Endothelial cell of umbilical vein (primary cell): ENCODE results near the gene ZNF346. TPM values are rescaled to one million over a fixed set of nuclear protein-coding genes. Genes with fewer than 3 reads are reported as not detected.

Experiments used
- BruUV-seq: library from RNA; stranded (reverse); fragments of 400-500 nt; replicated peaks from 2 replicates; lab custom pipeline; 2021; lab: Mats Ljungman, UMichigan
- CTCF ChIA-PET: fragments of 300-600, 350-600 bp; sonication (Branson Sonifier 250); formaldehyde crosslinking; loops from one replicate; lab custom pipeline; 2021; ENCODE audit warnings: antibody characterized with exemption, inconsistent platforms; lab: Charles Lee
- POLR2A ChIA-PET: fragments of 300-600, 350-600 bp; sonication (Branson Sonifier 250); formaldehyde crosslinking; loops from one replicate; lab custom pipeline; 2021; ENCODE audit warnings: antibody characterized with exemption, inconsistent platforms; lab: Charles Lee
- DNase-seq: peaks from one replicate; pipeline ENCODE4 v3.0.0-alpha.2; 2011; ENCODE audit warnings: low read depth, low spot score
- FAIRE-seq: peaks from 2 replicates; lab custom pipeline; 2011; peaks lifted over from hg19 to GRCh38; lab: Jason Lieb, UNC
- H2AFZ ChIP-seq: 2 replicates; pipeline ENCODE4 v1.6.0; 2012; ENCODE audit warnings: low read depth, low read length, control low read depth, inconsistent platforms
- H3K27ac ChIP-seq: 2 replicates; pipeline ENCODE4 v1.5.1; 2011; ENCODE audit warnings: low read depth, mild to moderate bottlenecking, control low read depth, low read length, moderate library complexity; ENCODE audit not compliant: insufficient read depth
- H3K27me3 ChIP-seq, 2 experiments: 2 replicates each; pipeline versions ENCODE4 v1.6.0 to v1.6.1; 2011; ENCODE audit warnings: low read length in 2 of 2, mixed read lengths in 1 of 2; ENCODE audit not compliant: control insufficient read depth in 2 of 2, insufficient read depth in 2 of 2
- H3K36me3 ChIP-seq, 2 experiments: 2 replicates in 1 of 2; 3 replicates in 1 of 2; pipeline ENCODE4 v1.5.1; 2011; ENCODE audit warnings: low read length in 2 of 2, mild to moderate bottlenecking in 1 of 2, moderate library complexity in 1 of 2; ENCODE audit not compliant: control insufficient read depth in 2 of 2, insufficient read depth in 2 of 2; ENCODE audit errors: extremely low read depth in 1 of 2
- H3K4me1 ChIP-seq: 3 replicates; pipeline ENCODE4 v1.5.1; 2011; ENCODE audit warnings: mild to moderate bottlenecking, low read length; ENCODE audit not compliant: control insufficient read depth, insufficient read depth; ENCODE audit errors: extremely low read depth
- H3K4me2 ChIP-seq: 2 replicates; pipeline ENCODE4 v1.6.1; 2011; ENCODE audit warnings: low read length, control low read depth, mixed read lengths; ENCODE audit not compliant: insufficient read depth
- H3K4me3 ChIP-seq, 3 experiments: fragments of 200-600 bp in 1 of 3; sonication (generic), shearing (Covaris generic) in 1 of 3; replicated peaks in 1 of 3; 2 replicates each; pipeline ENCODE4 v1.5.1; 2011 to 2016; ENCODE audit warnings: control low read depth in 3 of 3, low read length in 3 of 3, mild to moderate bottlenecking in 2 of 3, inconsistent platforms in 1 of 3, low read depth in 1 of 3, moderate library complexity in 1 of 3; ENCODE audit not compliant: insufficient read depth in 1 of 3
- H3K79me2 ChIP-seq: 2 replicates; pipeline ENCODE4 v1.6.0; 2012; ENCODE audit warnings: low read length, inconsistent platforms; ENCODE audit not compliant: control insufficient read depth, insufficient read depth
- H3K9ac ChIP-seq: replicated peaks from 2 replicates; pipeline ENCODE3; 2011; ENCODE audit warnings: low read length, control low read depth; ENCODE audit not compliant: insufficient read depth; ENCODE audit errors: extremely low read depth
- H3K9me1 ChIP-seq: replicated peaks from 3 replicates; pipeline ENCODE4 v1.6.0; 2011; ENCODE audit warnings: mild to moderate bottlenecking, low read length; ENCODE audit not compliant: control insufficient read depth, insufficient read depth; ENCODE audit errors: extremely low read depth
- H3K9me3 ChIP-seq: replicated peaks from 2 replicates; pipeline ENCODE4 v1.5.1; 2012; ENCODE audit warnings: low read length, inconsistent platforms; ENCODE audit not compliant: control insufficient read depth, insufficient read depth
- H4K20me1 ChIP-seq: replicated peaks from 2 replicates; pipeline ENCODE3; 2011; ENCODE audit warnings: mild to moderate bottlenecking, low read length; ENCODE audit not compliant: control insufficient read depth, insufficient read depth; ENCODE audit errors: extremely low read depth
- CTCF ChIP-seq, 2 donors: IDR thresholded peaks; 1 replicate in 1 of 2; 2 replicates in 1 of 2; pipeline ENCODE4 v1.5.1; 2011; ENCODE audit warnings: low read length in 2 of 2, mild to moderate bottlenecking in 2 of 2, moderate library complexity in 2 of 2, control low read depth in 1 of 2, inconsistent platforms in 1 of 2, low read depth in 1 of 2; ENCODE audit not compliant: insufficient read depth in 1 of 2; ENCODE audit errors: extremely low read depth in 1 of 2
- EZH2 ChIP-seq: IDR thresholded peaks from 2 replicates; pipeline ENCODE4 v1.6.1; 2012; ENCODE audit warnings: borderline replicate concordance, low read depth, mild to moderate bottlenecking, moderate library complexity, low read length, inconsistent platforms; ENCODE audit not compliant: severe bottlenecking
- FOS ChIP-seq: IDR thresholded peaks from 2 replicates; pipeline ENCODE4 v1.6.1; 2011; ENCODE audit warnings: mild to moderate bottlenecking, low read length, moderate library complexity, borderline replicate concordance; ENCODE audit not compliant: insufficient read depth
- GATA2 ChIP-seq: IDR thresholded peaks from 2 replicates; pipeline ENCODE4 v1.7.0; 2011; ENCODE audit warnings: low read depth, mild to moderate bottlenecking, moderate library complexity, mixed read lengths, low read length; ENCODE audit not compliant: insufficient read length, insufficient read depth
- JUN ChIP-seq: IDR thresholded peaks from 2 replicates; pipeline ENCODE4 v1.6.1; 2011; ENCODE audit warnings: borderline replicate concordance, low read depth; ENCODE audit not compliant: insufficient read length, insufficient read depth
- MAX ChIP-seq: IDR thresholded peaks from 2 replicates; pipeline ENCODE4 v1.6.1; 2011; ENCODE audit not compliant: insufficient read depth, insufficient read length
- MYC ChIP-seq: IDR thresholded peaks from one replicate; pipeline ENCODE4 v1.6.1; 2011; ENCODE audit warnings: mild to moderate bottlenecking, low read depth, low read length
- POLR2A ChIP-seq: IDR thresholded peaks from 2 replicates; pipeline ENCODE4 v1.6.1; 2012; ENCODE audit warnings: low read depth, mild to moderate bottlenecking, control low read depth, low read length
- POLR2AphosphoS5 ChIP-seq: IDR thresholded peaks from 2 replicates; pipeline ENCODE4 v1.6.1; 2012; ENCODE audit warnings: low read depth, mild to moderate bottlenecking, control low read depth, low read length, moderate library complexity; ENCODE audit not compliant: insufficient read depth
- dilution Hi-C: fragments of 300-500 bp; cut with MboI; formaldehyde crosslinking; loops from one replicate; pipeline ENCODE4 v1.15.0; 2019; ENCODE audit warnings: low sequenced_read_pairs; ENCODE audit not compliant: extremely low pct_ligation_motif_present
- intact Hi-C: fragments of 100-400 bp; cut with micrococcal nuclease; formaldehyde crosslinking; loops from one replicate; pipeline ENCODE4 v1.10.0; 2022
- polyA plus RNA-seq, 4 experiments: library from polyadenylated mRNA; depleted of rRNA in 3 of 4; stranded (reverse) in 3 of 4; unstranded in 1 of 4; fragments of >200 nt; gene quantifications; 2 replicates each; pipeline versions ENCODE4 v1.2.1 to v1.2.3, GENCODE V29; 2011 to 2012; ENCODE audit warnings: missing spikeins in 1 of 4
- total RNA-seq: library from RNA; stranded (reverse); gene quantifications from 2 replicates; pipeline ENCODE4 v1.2.3, GENCODE V29; 2021

The ZNF346 gene
- total and polyA plus RNA-seq, 2 donors (not counting 3 experiments of a cell fraction or from before 2014, with no cell fraction given), result 25.3 to 35.2 TPM

GRCh38 chr5:177079606-177080005 lies 57.1 kb downstream of the ZNF346 start:
- H3K4me2 ChIP-seq, result no peak overlapping the region
- TF ChIP-seq GATA2 (no peak), FOS (no peak), POLR2AphosphoS5 (no peak), EZH2 (no peak), POLR2A (no peak), MAX (no peak), MYC (no peak), CTCF (IDR thresholded peaks at IDR 0.05; ENCODE audit: extremely low read depth in 1 of 2, insufficient read depth in 1 of 2, low read depth in 1 of 2, low read length in 2 of 2) (no peak), JUN (no peak)
- no peak for DNase-seq
- no peaks in the 10 kb centered on the region for H4K20me1 ChIP-seq
- intact Hi-C loops (no loop called here), dilution Hi-C loops (no loop called here)
- CTCF ChIA-PET, result interaction anchor here (2.3 kb wide), 1 partner anchor 8 kb away, joined by 13 read pairs; no protein-coding TSS in a partner anchor
- BruUV-seq, result no TSS peak
- no peak overlapping the region for H3K27ac ChIP-seq
- H3K79me2 ChIP-seq, result no peaks in the 10 kb centered on the region
- no peaks in the 10 kb centered on the region for H3K36me3 ChIP-seq
- H3K9ac ChIP-seq, result no peak overlapping the region
- H3K4me1 ChIP-seq, result peaks cover 5% of the 10 kb centered on the region
- H3K27me3 ChIP-seq, result peaks cover 3 to 6% of the 10 kb centered on the region in 2 experiments
- H2AFZ ChIP-seq, result no peak overlapping the region
- no peak overlapping the region for H3K4me3 ChIP-seq
- H3K9me3 ChIP-seq, result no peaks in the 10 kb centered on the region
- POLR2A ChIA-PET, result no interaction called here
- H3K9me1 ChIP-seq, result no peaks in the 10 kb centered on the region
- FAIRE-seq, result no peak
